RPMI7951 (cell line): Measurements from ENCODE around the gene STH. TPM values are rescaled to one million over a fixed set of nuclear protein-coding genes. Genes with fewer than 3 reads are reported as not detected.

Experiments
- DNase-seq: peaks from one replicate; pipeline ENCODE4 v3.0.0-alpha.2; 2012; ENCODE audit warnings: low read depth
- total RNA-seq: library from RNA; depleted of rRNA; stranded (reverse); fragments of >200 nt; shearing (Covaris generic); gene quantifications from 2 replicates; pipeline ENCODE4 v1.2.3, GENCODE V29; 2014; rRNA removed

The STH gene
- total RNA-seq, 1 experiment from 2014 or later = not detected

DNA sequence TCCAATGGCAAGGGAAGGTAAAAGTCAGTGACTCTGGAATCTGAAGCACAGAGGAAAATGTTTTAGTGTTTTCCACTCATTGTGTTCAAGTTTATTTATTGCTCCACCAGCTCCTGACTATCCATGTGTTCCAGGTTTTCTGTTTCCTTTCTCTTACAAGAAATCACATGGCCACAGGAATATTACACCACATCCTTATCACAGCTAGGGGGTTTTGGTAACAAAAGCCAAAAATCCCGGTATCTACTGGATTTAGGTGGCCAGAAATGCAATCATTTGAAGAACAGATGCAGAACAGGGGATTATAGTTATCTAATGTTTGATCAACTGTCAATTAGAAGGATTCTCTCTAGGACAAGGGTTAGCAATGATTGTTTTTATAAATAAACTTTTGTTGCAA, 47.9 kb downstream of the STH start:
- DNase-seq = no peak

DNA sequence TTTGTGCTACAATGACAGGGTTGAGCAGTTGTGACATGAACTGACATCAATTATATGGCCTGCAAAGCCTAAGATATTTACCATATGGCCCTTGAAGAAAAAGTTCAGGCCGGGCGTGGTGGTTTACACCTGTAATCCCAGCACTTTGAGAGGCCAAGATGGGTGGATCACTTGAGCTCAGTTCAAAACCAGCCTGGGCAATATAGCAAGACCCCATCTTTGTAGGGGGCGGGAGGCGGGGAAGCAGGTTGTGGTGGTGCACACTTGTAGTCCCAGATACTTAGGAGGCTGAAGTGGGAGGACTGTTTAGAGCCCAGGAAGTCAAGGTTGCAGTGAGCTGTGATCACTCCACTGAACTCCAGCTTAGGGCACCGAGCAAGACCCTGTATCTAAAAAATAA, 48.3 kb downstream of the STH start:
- DNase-seq = no peak

DNA sequence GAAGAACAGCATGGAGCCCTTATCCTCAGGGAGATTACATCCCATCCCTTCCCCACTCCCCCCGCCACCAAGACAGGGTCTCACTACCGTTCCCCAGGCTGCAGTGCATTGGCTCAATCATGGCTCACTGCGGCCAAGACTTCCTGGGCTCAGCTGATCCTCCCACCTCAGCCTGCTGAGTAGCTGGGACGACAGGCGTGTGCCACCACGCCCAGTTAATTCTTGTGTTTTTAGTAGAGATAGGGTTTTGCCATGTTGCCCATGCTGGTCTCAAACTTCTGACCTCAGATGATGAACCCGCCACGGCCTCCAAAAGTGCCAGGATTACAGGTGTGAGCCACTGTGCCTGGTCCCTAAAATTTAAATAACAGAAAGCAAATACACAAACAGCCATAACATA, 48.8 kb downstream of the STH start:
- DNase-seq = no peak

Other genes starting within 250 kb of the STH start
- gene CRHR1, start 214.9 kb upstream of the STH start, total RNA-seq = not detected in 2 replicates
- gene SPPL2C, start 154.4 kb upstream of the STH start, total RNA-seq = not detected in 2 replicates
- 0.10 and 0.12 TPM in 2 replicates for gene MAPT, start 104.7 kb upstream of the STH start, total RNA-seq
- gene KANSL1, start 194.2 kb downstream of the STH start, total RNA-seq = 16.0 and 23.7 TPM in 2 replicates